SU-DHL-6 (cell line): ENCODE measurements around the gene WWOX.

Experiments used
- CTCF ChIP-seq: fragments of 200-600 bp; sonication (generic); IDR thresholded peaks from one replicate; pipeline ENCODE4 v1.5.1; 2017; ENCODE audit warnings: antibody characterized with exemption, mild to moderate bottlenecking, low read length, moderate library complexity; ENCODE audit not compliant: insufficient read depth, poor library complexity, severe bottlenecking
- EZH2phosphoT487 ChIP-seq: fragments of 200-600 bp; sonication (generic), shearing (Covaris generic); conservative IDR thresholded peaks from 2 replicates; pipeline ENCODE4 v1.6.1; 2018; ENCODE audit warnings: mild to moderate bottlenecking, antibody characterized with exemption, low read length, moderate library complexity, mixed read lengths

- TF ChIP-seq CTCF (no peak), EZH2phosphoT487 (no peak)
Observed at GRCh38 chr16:78130950-78131349, 31.5 kb downstream of the WWOX start.
